HepG2 (cell line): Measurements from ENCODE around the gene APPBP2. TPM values are rescaled to one million over a fixed set of nuclear protein-coding genes. Genes with fewer than 3 reads are reported as not detected.

Experiments used
- GZF1 ChIP-seq: sonication (generic); formaldehyde crosslinking; IDR thresholded peaks from 2 replicates; pipeline ENCODE4 v1.5.1; 2020; ENCODE audit warnings: mild to moderate bottlenecking, missing genetic modification reagents
- KDM5B ChIP-seq: sonication (generic); formaldehyde crosslinking; IDR thresholded peaks from 2 replicates; pipeline ENCODE4 v1.4.0; 2020; ENCODE audit warnings: missing genetic modification reagents, mild to moderate bottlenecking, borderline replicate concordance
- MTF2 ChIP-seq: sonication (generic); formaldehyde crosslinking; IDR thresholded peaks from 2 replicates; pipeline ENCODE4 v1.5.0; 2020; ENCODE audit warnings: missing genetic modification reagents, borderline replicate concordance
- NFKBIZ ChIP-seq: IDR thresholded peaks from 2 replicates; pipeline ENCODE4 v1.6.1; 2018; ENCODE audit warnings: missing genetic modification reagents, missing compliant biosample characterization
- NFYB ChIP-seq: sonication (generic); formaldehyde crosslinking; IDR thresholded peaks from 2 replicates; pipeline ENCODE4 v1.4.0; 2020; ENCODE audit warnings: missing genetic modification reagents
- NR2F6 ChIP-seq, 2 experiments: IDR thresholded peaks; 2 replicates each; pipeline ENCODE4 v1.6.1; 2016; ENCODE audit warnings: antibody characterized with exemption in 1 of 2, mild to moderate bottlenecking in 1 of 2
- SCMH1 ChIP-seq: sonication (generic); formaldehyde crosslinking; IDR thresholded peaks from 2 replicates; pipeline ENCODE4 v1.9.0; 2021; ENCODE audit warnings: missing genetic modification reagents, mild to moderate bottlenecking, borderline replicate concordance
- TMF1 ChIP-seq: sonication (generic); formaldehyde crosslinking; IDR thresholded peaks from 2 replicates; pipeline ENCODE4 v1.8.1; 2022; ENCODE audit warnings: low read depth, missing genetic modification reagents
- ZBTB14 ChIP-seq: sonication (generic); formaldehyde crosslinking; IDR thresholded peaks from 2 replicates; pipeline ENCODE4 v1.4.0; 2020; ENCODE audit warnings: missing genetic modification reagents
- ZBTB26 ChIP-seq: IDR thresholded peaks from 2 replicates; pipeline ENCODE4 v1.6.1; 2016; ENCODE audit warnings: missing compliant biosample characterization, missing genetic modification reagents, borderline replicate concordance
- ZNF12 ChIP-seq: sonication (generic); formaldehyde crosslinking; IDR thresholded peaks from 2 replicates; pipeline ENCODE4 v1.5.0; 2020; ENCODE audit warnings: missing genetic modification reagents
- ZNF235 ChIP-seq: sonication (generic); formaldehyde crosslinking; IDR thresholded peaks from 2 replicates; pipeline ENCODE4 v1.8.1; 2023; ENCODE audit warnings: mild to moderate bottlenecking, missing genetic modification reagents, borderline replicate concordance
- ZNF274 ChIP-seq: sonication (generic); formaldehyde crosslinking; IDR thresholded peaks from 2 replicates; pipeline ENCODE4 v1.5.1; 2020; ENCODE audit warnings: mild to moderate bottlenecking, missing genetic modification reagents
- ZNF30 ChIP-seq: sonication (generic); formaldehyde crosslinking; IDR thresholded peaks from 2 replicates; pipeline ENCODE4 v1.5.0; 2020; ENCODE audit warnings: mild to moderate bottlenecking, missing genetic modification reagents
- ZNF34 ChIP-seq: sonication (generic); formaldehyde crosslinking; IDR thresholded peaks from 2 replicates; pipeline ENCODE4 v1.4.0; 2020; ENCODE audit warnings: mild to moderate bottlenecking, missing genetic modification reagents, borderline replicate concordance
- ZNF513 ChIP-seq: sonication (generic); formaldehyde crosslinking; conservative IDR thresholded peaks from 2 replicates; pipeline ENCODE4 v1.5.0; 2020; ENCODE audit warnings: missing genetic modification reagents
- ZNF580 ChIP-seq: IDR thresholded peaks from 2 replicates; pipeline ENCODE4 v1.6.1; 2016; ENCODE audit warnings: low read depth, borderline replicate concordance
- ZNF609 ChIP-seq: sonication (generic); formaldehyde crosslinking; IDR thresholded peaks from 2 replicates; pipeline ENCODE4 v1.4.0; 2020; ENCODE audit warnings: mild to moderate bottlenecking, missing genetic modification reagents, borderline replicate concordance
- ZNF790 ChIP-seq: sonication (generic); formaldehyde crosslinking; IDR thresholded peaks from 2 replicates; pipeline ENCODE4 v1.8.0; 2022; ENCODE audit warnings: missing genetic modification reagents, mild to moderate bottlenecking, borderline replicate concordance
- polyA plus RNA-seq, 8 experiments: library from polyadenylated mRNA; depleted of rRNA in 3 of 8; stranded (reverse) in 7 of 8; unstranded in 1 of 8; fragments of >200 nt; fragmentation: Illumina TruSeq in 4 of 8; extraction: Trizol in 4 of 8; gene quantifications; 2 replicates each; pipeline versions ENCODE4 v1.2.1 to v1.2.3, GENCODE V29; 2011 to 2016; ENCODE audit warnings: low read depth in 4 of 8, missing spikeins in 1 of 8, mixed read lengths in 1 of 8; ENCODE audit not compliant: insufficient read depth in 1 of 8
- total RNA-seq, 5 experiments: library from RNA; depleted of rRNA; stranded (reverse); fragments of >200 nt; fragmentation: Illumina TruSeq; extraction: Trizol; gene quantifications; 2 replicates each; pipeline ENCODE4 v1.2.3, GENCODE V29; 2016; ENCODE audit warnings: low read depth in 1 of 5

Gene APPBP2
- total and polyA plus RNA-seq, 2 of the 13 experiments (the other 11 are each of a cell fraction or from before 2014, with no cell fraction given): 17.5 to 45.8 TPM

- TF ChIP-seq NR2F6 (IDR thresholded peaks at IDR 0.05) (no peak), NR2F6 (CRISPR knock-in tag; IDR thresholded peaks at IDR 0.05) (peak; percentile 62), ZNF609 (peak; percentile 77; the same call in 1 of the 2 replicates), ZNF513 (CRISPR knock-in tag) (no peak), ZNF580 (CRISPR knock-in tag) (peak; percentile 14; the same call in 1 of the 2 replicates), ZNF34 (peak; percentile 70; the same call in 1 of the 2 replicates), TMF1 (CRISPR knock-in tag) (peak; percentile 75; the same call in 1 of the 2 replicates), NFKBIZ (CRISPR knock-in tag) (0 out of 2 replicates have a peak, but pooled peaks have one; percentile 41), SCMH1 (CRISPR knock-in tag) (no peak), ZNF790 (CRISPR knock-in tag) (no peak), ZNF12 (CRISPR knock-in tag) (peak; percentile 34; the same call in 1 of the 2 replicates), GZF1 (0 out of 2 replicates have a peak, but pooled peaks have one; percentile 36), ZBTB14 (CRISPR knock-in tag) (no peak), KDM5B (CRISPR knock-in tag) (peak; percentile 37; the same call in 1 of the 2 replicates), ZBTB26 (CRISPR knock-in tag) (no peak), NFYB (no peak; the same call in 1 of the 2 replicates), ZNF235 (CRISPR knock-in tag) (0 out of 2 replicates have a peak, but pooled peaks have one; percentile 28), ZNF30 (CRISPR knock-in tag) (0 out of 2 replicates have a peak, but pooled peaks have one; percentile 24), ZNF274 (CRISPR knock-in tag) (peak; percentile 75; the same call in 1 of the 2 replicates), MTF2 (CRISPR knock-in tag) (0 out of 2 replicates have a peak, but pooled peaks have one; percentile 12)
These were observed 34.2 kb upstream of the APPBP2 start (continued) for GRCh38 chr17:60559995-60560859.
